SU-DHL-6 (cell line): ENCODE measurements around the gene ATP6V0D1.
"Not testable (repeated sequence)": the region's sequence is repeated elsewhere in the genome, so short reads cannot be mapped to it uniquely, and the experiment has no call there.

Source experiments
- H2AFZ ChIP-seq: fragments of 200-600 bp; sonication (generic); 2 replicates; pipeline ENCODE4 v1.6.1; 2014; ENCODE audit warnings: low read depth, mild to moderate bottlenecking, moderate library complexity, mixed read lengths, antibody characterized with exemption, low read length; ENCODE audit not compliant: severe bottlenecking
- H3F3A ChIP-seq: fragments of 200-600 bp; shearing (Covaris generic); 2 replicates; pipeline ENCODE4 v1.6.0; 2016; ENCODE audit warnings: antibody characterized with exemption, mild to moderate bottlenecking; ENCODE audit not compliant: insufficient read depth
- H3K27ac ChIP-seq: fragments of 200-600 bp; sonication (generic); 2 replicates; pipeline ENCODE4 v1.5.1; 2016; ENCODE audit warnings: low read depth, mild to moderate bottlenecking, low read length, moderate library complexity, mixed read lengths
- H3K27me3 ChIP-seq: fragments of 200-600 bp; sonication (generic), shearing (Covaris generic); 2 replicates; pipeline ENCODE4 v1.6.0; 2014; ENCODE audit warnings: mild to moderate bottlenecking, low read length
- H3K36me3 ChIP-seq: fragments of 200-600 bp; sonication (generic); 2 replicates; pipeline ENCODE4 v1.6.1; 2014; ENCODE audit warnings: mild to moderate bottlenecking, low read length, mixed read lengths
- H3K4me2 ChIP-seq: fragments of 300-600, 200-600 bp; shearing (Covaris generic), sonication (generic); 2 replicates; pipeline ENCODE4 v1.6.0; 2014; ENCODE audit warnings: low read length, low read depth, mild to moderate bottlenecking; ENCODE audit not compliant: poor library complexity, severe bottlenecking
- H3K4me3 ChIP-seq: fragments of 200-600 bp; sonication (generic); 2 replicates; pipeline ENCODE4 v1.5.1; 2014; ENCODE audit warnings: antibody characterized with exemption, low read length, mild to moderate bottlenecking, mixed read lengths; ENCODE audit not compliant: insufficient read depth, poor library complexity, severe bottlenecking
- H3K79me2 ChIP-seq: fragments of 200-600 bp; sonication (generic); 2 replicates; pipeline ENCODE4 v1.6.1; 2014; ENCODE audit warnings: mild to moderate bottlenecking, low read length, moderate library complexity; ENCODE audit not compliant: insufficient read depth
- H3K9ac ChIP-seq: fragments of 200-600 bp; sonication (generic); 2 replicates; pipeline ENCODE4 v1.7.0; 2014; ENCODE audit warnings: mild to moderate bottlenecking, low read length
- H3K9me2 ChIP-seq: fragments of 200-600 bp; sonication (generic); replicated peaks from 2 replicates; pipeline ENCODE4 v1.6.1; 2014; ENCODE audit warnings: low read length; ENCODE audit not compliant: insufficient read depth
- H3K9me3 ChIP-seq: fragments of 200-600 bp; sonication (generic); 2 replicates; pipeline ENCODE4 v1.6.1; 2014; ENCODE audit warnings: low read length, mixed read lengths; ENCODE audit not compliant: insufficient read depth
- H4K20me1 ChIP-seq: fragments of 200-600 bp; sonication (generic); 2 replicates; pipeline ENCODE4 v1.6.1; 2014; ENCODE audit warnings: low read depth, mild to moderate bottlenecking, antibody characterized with exemption, low read length, moderate library complexity, mixed read lengths
- CTCF ChIP-seq: fragments of 200-600 bp; sonication (generic); IDR thresholded peaks from one replicate; pipeline ENCODE4 v1.5.1; 2017; ENCODE audit warnings: antibody characterized with exemption, mild to moderate bottlenecking, low read length, moderate library complexity; ENCODE audit not compliant: insufficient read depth, poor library complexity, severe bottlenecking
- EZH2phosphoT487 ChIP-seq: fragments of 200-600 bp; sonication (generic), shearing (Covaris generic); conservative IDR thresholded peaks from 2 replicates; pipeline ENCODE4 v1.6.1; 2018; ENCODE audit warnings: mild to moderate bottlenecking, antibody characterized with exemption, low read length, moderate library complexity, mixed read lengths

The ATP6V0D1 gene

GRCh38 chr16:67490335-67491096 lies 9.6 kb upstream of the ATP6V0D1 start:
- Histone ChIP-seq H3K9me3 (no peaks in the 10 kb centered on the region), H3K36me3 (no peaks in the 10 kb centered on the region), H3F3A (peaks cover 28% of the 10 kb centered on the region), H3K79me2 (no peaks in the 10 kb centered on the region), H2AFZ (no peak overlapping the region), H3K4me2 (no peak overlapping the region), H3K9ac (no peak overlapping the region), H4K20me1 (no peaks in the 10 kb centered on the region), H3K27me3 (no peaks in the 10 kb centered on the region), H3K9me2 (no peaks in the 10 kb centered on the region), H3K27ac (no peak overlapping the region), H3K4me3 (no peak overlapping the region)
- TF ChIP-seq EZH2phosphoT487 (no peak), CTCF (no peak)

- no peak overlapping the region for H3K4me3 ChIP-seq
Observed at GRCh38 chr16:67489401-67490083, 8.6 kb upstream of the ATP6V0D1 start.

GRCh38 chr16:67487561-67487960 lies 6.6 kb upstream of the ATP6V0D1 start:
- H3K9me3 ChIP-seq, H4K20me1 ChIP-seq, H3K27me3 ChIP-seq, H2AFZ ChIP-seq, H3K4me2 ChIP-seq, H3K9ac ChIP-seq, H3K4me3 ChIP-seq, H3K36me3 ChIP-seq, H3K9me2 ChIP-seq: not testable (repeated sequence)
- Histone ChIP-seq H3K79me2 (peaks cover 13% of the 10 kb centered on the region), H3F3A (peaks cover 24% of the 10 kb centered on the region), H3K27ac (peak overlapping the region; percentile 53)

More at GRCh38 chr16:67489401-67490083, 8.6 kb upstream of the ATP6V0D1 start:
- H3K9ac ChIP-seq = peak overlapping the region; percentile 29
- no peaks in the 10 kb centered on the region for H3K36me3 ChIP-seq
- no peaks in the 10 kb centered on the region for H3K79me2 ChIP-seq
- no peaks in the 10 kb centered on the region for H3K9me3 ChIP-seq
- no peaks in the 10 kb centered on the region for H3K27me3 ChIP-seq
- no peaks in the 10 kb centered on the region for H4K20me1 ChIP-seq
- H3K27ac ChIP-seq = peak overlapping the region; percentile 80
- TF ChIP-seq CTCF = no peak
- no peak for TF ChIP-seq EZH2phosphoT487
- peak overlapping the region; percentile 41 for H3K4me2 ChIP-seq
- H3K9me2 ChIP-seq = no peaks in the 10 kb centered on the region
- H2AFZ ChIP-seq = no peak overlapping the region
- peaks cover 28% of the 10 kb centered on the region for H3F3A ChIP-seq

- Histone ChIP-seq H3K4me3 (no peak overlapping the region), H4K20me1 (no peaks in the 10 kb centered on the region), H3K79me2 (peaks cover 20% of the 10 kb centered on the region), H3K27ac (peak overlapping the region; percentile 53), H2AFZ (no peak overlapping the region), H3K36me3 (no peaks in the 10 kb centered on the region), H3K9ac (no peak overlapping the region), H3K9me2 (no peaks in the 10 kb centered on the region), H3F3A (peaks cover 24% of the 10 kb centered on the region), H3K4me2 (no peak overlapping the region), H3K27me3 (no peaks in the 10 kb centered on the region), H3K9me3 (no peaks in the 10 kb centered on the region)
- TF ChIP-seq CTCF (no peak), EZH2phosphoT487 (no peak)
Observed at GRCh38 chr16:67486805-67487204, 5.8 kb upstream of the ATP6V0D1 start.
